ENCODE data around the gene PSMA7. TPM values are rescaled to one million over a fixed set of nuclear protein-coding genes. Genes with fewer than 3 reads are reported as not detected.

The PSMA7 gene
- total and polyA plus RNA-seq, 7 donors, result 192 to 388 (median 309) TPM

- H3K27ac ChIP-seq, result no peak overlapping the region
- H3K4me1 ChIP-seq, result peaks cover 0 to 46% (median 33%) of the 10 kb centered on the region in 4 donors
- no peak overlapping the region for H3K4me3 ChIP-seq
- WGBS, 2 donors, result 95% methylated on average over 7 of the region's 7 CpGs
- H3K36me3 ChIP-seq, result peaks cover 0 to under 1% (median 0%) of the 10 kb centered on the region in 4 donors
- intact Hi-C loops (cut with DNase I), result loop anchor here (10.0 kb wide), 1 partner anchor 239 kb away; the partner anchor contains the start of gene RPS21
- TF ChIP-seq EP300 (IDR thresholded peaks at IDR 0.05), result no peak
- TF ChIP-seq POLR2A (IDR thresholded peaks at IDR 0.05), result no peak
- no peak for TF ChIP-seq CTCF (IDR thresholded peaks at IDR 0.05)
- TF ChIP-seq POLR2AphosphoS5 (IDR thresholded peaks at IDR 0.05), result no peak
- H3K27me3 ChIP-seq, result no peaks in the 10 kb centered on the region
- no peak for DNase-seq
- no peaks in the 10 kb centered on the region for H3K9me3 ChIP-seq
Observed at GRCh38 chr20:62145688-62146018, 2.5 kb upstream of the PSMA7 start.

- H3K9me3 ChIP-seq, result no peaks in the 10 kb centered on the region
- H3K27me3 ChIP-seq, result no peaks in the 10 kb centered on the region
- WGBS, 2 donors, result 1% methylated on average over 104 of the region's 104 CpGs
- peak; percentile 80 for DNase-seq
- H3K4me3 ChIP-seq, result peak overlapping the region; percentile 69 to 92 (median 90)
- peaks cover 7 to 16% (median 10%) of the 10 kb centered on the region in 4 donors for H3K36me3 ChIP-seq
- H3K27ac ChIP-seq, result peak overlapping the region; percentile 92 to 97 (median 96)
- no peak for TF ChIP-seq CTCF (IDR thresholded peaks at IDR 0.05)
- peak in 1 of 2 donors; percentile 40 for TF ChIP-seq POLR2A (IDR thresholded peaks at IDR 0.05)
- TF ChIP-seq EP300 (IDR thresholded peaks at IDR 0.05), result no peak
- TF ChIP-seq POLR2AphosphoS5 (IDR thresholded peaks at IDR 0.05), result peak in 3 of 4 donors; percentile 59 to 78 (median 64)
- intact Hi-C loops (cut with DNase I), result loop anchor here (1.0 to 10.0 kb wide), 6 partner anchors 22 to 653 kb away; partner anchors contain the start of genes LSM14B, MRGBP, OSBPL2 and RPS21
- peaks cover 0 to 46% (median 36%) of the 10 kb centered on the region in 4 donors for H3K4me1 ChIP-seq
Observed at GRCh38 chr20:62143957-62144825, 997 bp upstream of the PSMA7 start.

GRCh38 chr20:62142252-62143080 is 728 bp downstream of the PSMA7 start:
- H3K27me3 ChIP-seq, result no peaks in the 10 kb centered on the region
- intact Hi-C loops (cut with DNase I), result loop anchor here (1.0 to 10.0 kb wide), 6 partner anchors 20 to 655 kb away; partner anchors contain the start of genes LSM14B, MRGBP, OSBPL2 and RPS21
- no peaks in the 10 kb centered on the region for H3K9me3 ChIP-seq
- peak overlapping the region; percentile 92 to 97 (median 96) for H3K27ac ChIP-seq
- 0 to 1% methylated on average over 71 of the region's 71 CpGs for WGBS, 2 donors
- H3K4me1 ChIP-seq, result peaks cover 0 to 42% (median 36%) of the 10 kb centered on the region in 4 donors
- DNase-seq, result no peak
- H3K4me3 ChIP-seq, result peak overlapping the region; percentile 71 to 92 (median 90)
- peaks cover 25 to 33% (median 28%) of the 10 kb centered on the region in 4 donors for H3K36me3 ChIP-seq
- TF ChIP-seq EP300 (IDR thresholded peaks at IDR 0.05) (no peak), CTCF (IDR thresholded peaks at IDR 0.05) (no peak), POLR2A (IDR thresholded peaks at IDR 0.05) (no peak)

GRCh38 chr20:62141397-62142251 is 1.6 kb downstream of the PSMA7 start:
- TF ChIP-seq POLR2AphosphoS5 (IDR thresholded peaks at IDR 0.05), result no peak
- TF ChIP-seq CTCF (IDR thresholded peaks at IDR 0.05), result no peak
- no peak for TF ChIP-seq POLR2A (IDR thresholded peaks at IDR 0.05)
- TF ChIP-seq EP300 (IDR thresholded peaks at IDR 0.05), result no peak
- Histone ChIP-seq H3K9me3 (no peaks in the 10 kb centered on the region), H3K27me3 (no peaks in the 10 kb centered on the region), H3K4me1 (peaks cover 0 to 40% (median 33%) of the 10 kb centered on the region in 4 donors), H3K36me3 (peaks cover 29 to 40% (median 31%) of the 10 kb centered on the region in 4 donors), H3K27ac (peak overlapping the region; percentile 92 to 97 (median 96)), H3K4me3 (peak overlapping the region; percentile 71 to 92 (median 90))
- DNase-seq, result no peak
- intact Hi-C loops (cut with DNase I), result loop anchor here (2.0 to 10.0 kb wide), 4 partner anchors 75 to 656 kb away; partner anchors contain the start of genes MRGBP, OSBPL2 and RPS21
- 13 to 21% methylated on average over 14 of the region's 14 CpGs for WGBS, 2 donors

All from sigmoid colon (tissue), 7 donors.